ENCODE data around the gene ANKRD63. TPM values are rescaled to one million over a fixed set of nuclear protein-coding genes. Genes with fewer than 3 reads are reported as not detected.

The ANKRD63 gene
- total RNA-seq, 1 experiment from 2014 or later: 1.2 TPM

DNA sequence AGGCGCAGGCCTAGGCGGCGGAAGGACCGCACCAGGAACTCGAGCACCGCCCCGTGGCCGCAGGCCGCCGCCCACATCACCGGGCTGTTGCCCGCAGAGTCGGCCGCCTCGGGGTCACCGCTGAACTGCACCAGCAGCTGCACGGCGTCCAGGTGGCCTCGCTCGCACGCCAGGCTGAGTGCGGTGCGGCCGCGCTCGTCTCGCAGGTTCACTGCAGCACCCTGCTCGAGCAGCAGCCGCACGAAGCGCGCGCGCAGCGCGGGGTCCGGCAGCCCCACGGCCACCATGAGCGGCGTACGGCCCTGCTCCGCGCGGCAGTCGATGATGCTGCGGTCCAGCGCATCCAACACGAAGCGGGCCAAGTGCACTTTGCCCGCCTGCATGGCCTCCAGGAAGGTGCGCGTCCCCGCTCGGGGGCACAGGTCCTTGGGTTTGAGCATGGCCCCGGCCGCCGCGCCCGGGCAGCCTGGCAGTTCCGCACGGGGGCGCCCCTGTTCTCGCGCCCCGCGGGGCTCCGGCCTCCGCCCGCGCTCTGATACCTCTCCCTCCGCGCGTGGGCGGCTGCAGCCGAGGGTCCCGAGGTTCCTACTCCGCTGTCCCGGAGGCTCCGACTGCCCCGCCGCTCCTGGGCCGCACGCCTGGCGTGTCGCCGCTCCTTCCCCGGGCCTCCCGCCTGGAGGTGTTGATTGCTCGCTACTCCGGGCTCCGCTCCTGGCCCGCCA, 556 bp downstream of the ANKRD63 start:
- Histone ChIP-seq H3K27ac (ENCODE audit: low read length) (no peak overlapping the region), H3K27me3 (ENCODE audit: low read length) (no peaks in the 10 kb centered on the region), H3K79me2 (ENCODE audit: low read length) (no peaks in the 10 kb centered on the region), H3K9me2 (replicated peaks; ENCODE audit: low read length) (no peaks in the 10 kb centered on the region), H2AFZ (ENCODE audit: low read length) (peak overlapping the region; percentile 96), H3K9me3 (ENCODE audit: low read length) (no peaks in the 10 kb centered on the region), H3K4me3 (ENCODE audit: low read length) (peak overlapping the region; percentile 83), H3K36me3 (ENCODE audit: low read depth, low read length) (no peaks in the 10 kb centered on the region), H3F3A (ENCODE audit: low read length, unreplicated experiment) (no peaks in the 10 kb centered on the region), H3K9ac (ENCODE audit: low read length) (no peak overlapping the region), H3K4me1 (ENCODE audit: insufficient read depth, low read length) (no peaks in the 10 kb centered on the region), H4K20me1 (ENCODE audit: low read length) (no peaks in the 10 kb centered on the region), H3K4me2 (ENCODE audit: low read length) (peak overlapping the region; percentile 98)
- intact Hi-C loops (cut with micrococcal nuclease): no loop called here
- TF ChIP-seq EZH2phosphoT487 (IDR thresholded peaks at IDR 0.05; ENCODE audit: borderline replicate concordance, low read length) (peak; percentile 37; the same call in 1 of the 2 replicates), EZH2 (IDR thresholded peaks at IDR 0.05; ENCODE audit: low read length, unreplicated experiment) (no peak)
- TF ChIP-seq, protein P1, sequence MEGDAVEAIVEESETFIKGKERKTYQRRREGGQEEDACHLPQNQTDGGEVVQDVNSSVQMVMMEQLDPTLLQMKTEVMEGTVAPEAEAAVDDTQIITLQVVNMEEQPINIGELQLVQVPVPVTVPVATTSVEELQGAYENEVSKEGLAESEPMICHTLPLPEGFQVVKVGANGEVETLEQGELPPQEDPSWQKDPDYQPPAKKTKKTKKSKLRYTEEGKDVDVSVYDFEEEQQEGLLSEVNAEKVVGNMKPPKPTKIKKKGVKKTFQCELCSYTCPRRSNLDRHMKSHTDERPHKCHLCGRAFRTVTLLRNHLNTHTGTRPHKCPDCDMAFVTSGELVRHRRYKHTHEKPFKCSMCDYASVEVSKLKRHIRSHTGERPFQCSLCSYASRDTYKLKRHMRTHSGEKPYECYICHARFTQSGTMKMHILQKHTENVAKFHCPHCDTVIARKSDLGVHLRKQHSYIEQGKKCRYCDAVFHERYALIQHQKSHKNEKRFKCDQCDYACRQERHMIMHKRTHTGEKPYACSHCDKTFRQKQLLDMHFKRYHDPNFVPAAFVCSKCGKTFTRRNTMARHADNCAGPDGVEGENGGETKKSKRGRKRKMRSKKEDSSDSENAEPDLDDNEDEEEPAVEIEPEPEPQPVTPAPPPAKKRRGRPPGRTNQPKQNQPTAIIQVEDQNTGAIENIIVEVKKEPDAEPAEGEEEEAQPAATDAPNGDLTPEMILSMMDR (conservative IDR thresholded peaks at IDR 0.05; ENCODE audit: low read depth, low read length): peak; percentile 70
- ATAC-seq (peak; percentile 52), DNase-seq (peak; percentile 43)
- ChIA-PET POLR2A (ENCODE audit: unreplicated experiment) (no interaction called here), CTCF (no interaction called here)
- no TSS peak for BruUV-seq (replicated peaks)

DNA sequence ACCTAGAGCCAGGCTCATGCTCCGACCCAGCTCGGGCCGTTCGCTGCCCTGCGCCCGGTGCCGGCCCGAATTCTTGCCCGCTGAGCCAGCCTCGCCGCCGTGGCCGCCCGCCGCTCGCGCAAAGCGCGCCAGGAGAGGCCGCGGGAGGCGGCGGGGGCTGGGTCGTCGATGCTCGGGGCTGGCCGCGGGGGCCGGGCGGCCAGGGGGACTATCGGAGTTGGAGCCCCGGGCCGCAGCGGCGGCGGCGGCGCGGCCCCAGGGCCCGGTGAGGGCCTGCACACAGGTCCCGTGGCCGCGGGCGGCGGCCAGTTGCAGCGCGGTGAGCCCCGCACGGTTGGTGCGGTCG, 1.1 kb downstream of the ANKRD63 start:
- CTCF ChIA-PET: no interaction called here

More for the DNA sequence above, 1.1 kb downstream of the ANKRD63 start:
- H3K9ac ChIP-seq (ENCODE audit: low read length): no peak overlapping the region
- ATAC-seq (no peak), DNase-seq (no peak)
- no TSS peak for BruUV-seq (replicated peaks)
- intact Hi-C loops (cut with micrococcal nuclease): no loop called here
- H3K27me3 ChIP-seq (ENCODE audit: low read length): no peaks in the 10 kb centered on the region
- H3K4me2 ChIP-seq (ENCODE audit: low read length): peak overlapping the region; percentile 98
- H3K36me3 ChIP-seq (ENCODE audit: low read depth, low read length): no peaks in the 10 kb centered on the region
- H3K79me2 ChIP-seq (ENCODE audit: low read length): no peaks in the 10 kb centered on the region
- H3F3A ChIP-seq (ENCODE audit: low read length, unreplicated experiment): no peaks in the 10 kb centered on the region
- no peaks in the 10 kb centered on the region for H3K9me3 ChIP-seq (ENCODE audit: low read length)
- H2AFZ ChIP-seq (ENCODE audit: low read length): no peak overlapping the region; the same call in 1 of the 2 replicates
- no peaks in the 10 kb centered on the region for H4K20me1 ChIP-seq (ENCODE audit: low read length)
- H3K27ac ChIP-seq (ENCODE audit: low read length): no peak overlapping the region
- no peaks in the 10 kb centered on the region for H3K9me2 ChIP-seq (replicated peaks; ENCODE audit: low read length)
- POLR2A ChIA-PET (ENCODE audit: unreplicated experiment): no interaction called here
- TF ChIP-seq, protein P1 (conservative IDR thresholded peaks at IDR 0.05; ENCODE audit: low read depth, low read length): no peak
- TF ChIP-seq EZH2 (IDR thresholded peaks at IDR 0.05; ENCODE audit: low read length, unreplicated experiment): no peak
- no peak for TF ChIP-seq EZH2phosphoT487 (IDR thresholded peaks at IDR 0.05; ENCODE audit: borderline replicate concordance, low read length)
- H3K4me1 ChIP-seq (ENCODE audit: insufficient read depth, low read length): no peaks in the 10 kb centered on the region
- peak overlapping the region; percentile 83 for H3K4me3 ChIP-seq (ENCODE audit: low read length)
